Calu3 (cell line): ENCODE data around the gene SDC1. TPM values are rescaled to one million over a fixed set of nuclear protein-coding genes. Genes with fewer than 3 reads are reported as not detected.

Experiments used
- BruUV-seq: library from RNA; stranded (reverse); fragments of 400-500 nt; replicated peaks from 2 replicates; lab custom pipeline; 2021; lab: Mats Ljungman, UMichigan
- CTCF ChIA-PET: fragments of 300-600 bp; sonication (Branson Sonifier 250); formaldehyde crosslinking; loops from one replicate; lab custom pipeline; 2022; ENCODE audit warnings: antibody characterized with exemption; lab: Charles Lee
- DNase-seq: peaks from one replicate; pipeline ENCODE4 v3.0.0; 2022
- H3K27ac Mint-ChIP-seq: one replicate; pipeline ENCODE4 v1.8.0; 2022; ENCODE audit warnings: mixed read lengths; ENCODE audit not compliant: unreplicated experiment
- H3K27me3 Mint-ChIP-seq: one replicate; pipeline ENCODE4 v1.8.0; 2022; ENCODE audit warnings: mixed read lengths; ENCODE audit not compliant: unreplicated experiment
- H3K36me3 Mint-ChIP-seq: one replicate; pipeline ENCODE4 v1.8.0; 2022; ENCODE audit warnings: mild to moderate bottlenecking, moderate library complexity, mixed read lengths; ENCODE audit not compliant: insufficient read depth, unreplicated experiment
- H3K4me1 Mint-ChIP-seq: one replicate; pipeline ENCODE4 v1.8.0; 2022; ENCODE audit warnings: mild to moderate bottlenecking, low read depth, mixed read lengths; ENCODE audit not compliant: unreplicated experiment
- H3K4me3 Mint-ChIP-seq: one replicate; pipeline ENCODE4 v1.8.0; 2022; ENCODE audit warnings: mild to moderate bottlenecking, low read depth, moderate library complexity, mixed read lengths; ENCODE audit not compliant: unreplicated experiment
- H3K9me3 Mint-ChIP-seq: one replicate; pipeline ENCODE4 v1.8.0; 2022; ENCODE audit warnings: low read depth, mixed read lengths; ENCODE audit not compliant: unreplicated experiment
- intact Hi-C: fragments of 100-400 bp; cut with micrococcal nuclease; formaldehyde crosslinking; loops from one replicate; pipeline ENCODE4 v1.10.0; 2022; ENCODE audit not compliant: unreplicated experiment
- total RNA-seq: library from RNA; stranded (reverse); gene quantifications from 2 replicates; pipeline ENCODE4 v1.2.3, GENCODE V29; 2022
- TF ChIP-seq, protein P1 (sequence below): fragments of 200-600 bp; IDR thresholded peaks from one replicate; pipeline ENCODE4 v1.8.0; 2022; ENCODE audit warnings: antibody characterized with exemption; ENCODE audit not compliant: unreplicated experiment

SDC1 gene
- total RNA-seq, 1 experiment from 2014 or later, result 118 TPM

DNA sequence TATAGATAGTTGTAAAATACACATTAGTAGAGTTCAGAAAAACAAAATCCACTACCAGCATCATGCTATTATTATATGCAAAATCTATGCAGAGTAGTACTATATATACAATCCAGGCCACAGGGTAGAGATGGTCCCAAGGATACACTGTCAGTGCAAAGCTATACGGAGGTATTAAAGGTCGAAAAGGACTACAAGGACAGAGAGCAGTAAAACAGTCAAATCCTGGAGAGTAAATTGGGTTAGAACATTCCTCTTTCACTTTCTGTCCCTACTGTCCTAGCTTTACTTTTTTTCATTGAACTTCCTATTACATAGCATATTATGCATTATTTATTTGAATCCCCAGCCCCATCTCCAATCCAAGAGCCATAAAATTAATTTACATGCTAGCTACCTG, 39.7 kb upstream of the SDC1 start:
- Mint-ChIP-seq H3K27me3 (no peaks in the 10 kb centered on the region), H3K27ac (no peak overlapping the region), H3K36me3 (peaks cover 29% of the 10 kb centered on the region), H3K4me1 (no peaks in the 10 kb centered on the region), H3K4me3 (no peak overlapping the region), H3K9me3 (no peaks in the 10 kb centered on the region)
- CTCF ChIA-PET, result interaction anchor here (0.9 kb wide), 1 partner anchor 12 kb away, joined by 3 read pairs; no protein-coding TSS in a partner anchor
- no TSS peak for BruUV-seq
- TF ChIP-seq, protein P1, sequence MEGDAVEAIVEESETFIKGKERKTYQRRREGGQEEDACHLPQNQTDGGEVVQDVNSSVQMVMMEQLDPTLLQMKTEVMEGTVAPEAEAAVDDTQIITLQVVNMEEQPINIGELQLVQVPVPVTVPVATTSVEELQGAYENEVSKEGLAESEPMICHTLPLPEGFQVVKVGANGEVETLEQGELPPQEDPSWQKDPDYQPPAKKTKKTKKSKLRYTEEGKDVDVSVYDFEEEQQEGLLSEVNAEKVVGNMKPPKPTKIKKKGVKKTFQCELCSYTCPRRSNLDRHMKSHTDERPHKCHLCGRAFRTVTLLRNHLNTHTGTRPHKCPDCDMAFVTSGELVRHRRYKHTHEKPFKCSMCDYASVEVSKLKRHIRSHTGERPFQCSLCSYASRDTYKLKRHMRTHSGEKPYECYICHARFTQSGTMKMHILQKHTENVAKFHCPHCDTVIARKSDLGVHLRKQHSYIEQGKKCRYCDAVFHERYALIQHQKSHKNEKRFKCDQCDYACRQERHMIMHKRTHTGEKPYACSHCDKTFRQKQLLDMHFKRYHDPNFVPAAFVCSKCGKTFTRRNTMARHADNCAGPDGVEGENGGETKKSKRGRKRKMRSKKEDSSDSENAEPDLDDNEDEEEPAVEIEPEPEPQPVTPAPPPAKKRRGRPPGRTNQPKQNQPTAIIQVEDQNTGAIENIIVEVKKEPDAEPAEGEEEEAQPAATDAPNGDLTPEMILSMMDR, result no peak
- DNase-seq, result no peak
- intact Hi-C loops, result no loop called here

DNA sequence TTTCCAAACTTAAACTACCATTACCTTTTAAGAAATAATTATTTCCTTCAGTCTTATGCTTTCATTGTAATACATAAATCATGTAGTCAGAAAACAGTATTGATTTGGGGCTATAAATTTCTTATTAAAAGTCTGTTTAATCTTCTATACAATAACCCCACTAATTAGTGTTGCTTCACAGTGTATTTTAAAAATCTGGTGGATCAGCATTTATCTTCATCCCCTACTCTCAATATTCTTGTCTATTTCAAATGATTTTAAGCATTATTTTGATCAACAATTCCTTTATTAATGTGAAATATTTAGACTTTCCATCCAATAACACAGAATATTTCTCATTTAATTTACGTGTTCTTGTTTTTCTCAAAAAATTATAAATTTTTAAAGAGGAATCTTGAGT, 32.5 kb upstream of the SDC1 start:
- BruUV-seq, result no TSS peak
- CTCF ChIA-PET, result no interaction called here
- DNase-seq, result no peak
- Mint-ChIP-seq H3K4me3 (no peak overlapping the region), H3K9me3 (no peaks in the 10 kb centered on the region), H3K27ac (no peak overlapping the region), H3K36me3 (peaks cover 53% of the 10 kb centered on the region), H3K27me3 (no peaks in the 10 kb centered on the region), H3K4me1 (no peaks in the 10 kb centered on the region)
- TF ChIP-seq, protein P1, result no peak
- intact Hi-C loops, result no loop called here

DNA sequence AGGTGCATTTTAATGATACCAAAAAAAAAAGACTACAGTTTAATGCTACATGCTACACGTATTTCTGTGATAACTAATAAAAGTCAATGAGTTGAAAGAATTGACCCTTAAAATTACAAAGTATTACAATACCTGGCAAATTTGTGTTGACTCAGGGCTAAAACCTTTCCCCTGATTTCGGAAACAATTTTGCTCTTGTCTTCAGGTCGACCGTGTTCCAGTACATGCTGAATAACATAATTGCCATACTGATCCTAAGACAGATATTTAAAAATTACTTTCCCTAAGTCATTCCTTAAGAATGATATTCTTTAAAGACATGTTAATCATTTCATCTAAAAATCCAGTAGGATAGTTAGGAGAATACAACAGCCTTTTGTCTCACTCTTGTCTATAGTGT, 29.8 kb upstream of the SDC1 start:
- Mint-ChIP-seq H3K36me3 (peaks cover 48% of the 10 kb centered on the region), H3K4me1 (no peaks in the 10 kb centered on the region), H3K27me3 (no peaks in the 10 kb centered on the region), H3K27ac (no peak overlapping the region), H3K9me3 (no peaks in the 10 kb centered on the region), H3K4me3 (no peak overlapping the region)
- DNase-seq, result no peak
- BruUV-seq, result no TSS peak
- intact Hi-C loops, result no loop called here
- CTCF ChIA-PET, result no interaction called here
- TF ChIP-seq, protein P1, result no peak

DNA sequence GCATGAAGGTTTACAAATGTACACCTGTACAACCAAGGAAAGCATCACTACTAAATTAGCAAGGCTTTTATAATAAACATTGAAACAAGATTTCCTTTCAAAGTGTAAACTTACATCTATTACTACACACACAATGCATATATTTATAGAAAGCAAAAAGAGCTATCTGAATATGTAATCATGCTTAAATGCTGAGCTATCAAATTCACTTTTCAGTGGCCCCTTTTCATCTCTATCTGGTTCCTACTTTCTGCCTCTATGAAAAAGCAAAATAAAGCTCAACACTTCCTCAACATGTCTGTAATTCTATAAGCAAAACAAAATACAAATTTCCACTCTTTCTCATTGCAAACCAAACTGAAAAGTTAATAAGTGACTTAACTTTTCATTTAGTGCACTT, 25.5 kb upstream of the SDC1 start:
- H3K36me3 Mint-ChIP-seq, result peaks cover 67% of the 10 kb centered on the region
- no TSS peak for BruUV-seq
- TF ChIP-seq, protein P1, result no peak
- no peak for DNase-seq
- H3K4me3 Mint-ChIP-seq, result no peak overlapping the region
- no peak overlapping the region for H3K27ac Mint-ChIP-seq
- no peaks in the 10 kb centered on the region for H3K4me1 Mint-ChIP-seq
- CTCF ChIA-PET, result no interaction called here
- no peaks in the 10 kb centered on the region for H3K27me3 Mint-ChIP-seq
- no peaks in the 10 kb centered on the region for H3K9me3 Mint-ChIP-seq
- intact Hi-C loops, result no loop called here
